ENCODE results near the gene APOBEC3B. TPM values are rescaled to one million over a fixed set of nuclear protein-coding genes. Genes with fewer than 3 reads are reported as not detected.

Gene APOBEC3B
- total and polyA plus RNA-seq, 9 of the 15 experiments (the other 6 are each of a cell fraction or from before 2014, with no cell fraction given): 5.9 to 166 (median 43.2) TPM

DNA sequence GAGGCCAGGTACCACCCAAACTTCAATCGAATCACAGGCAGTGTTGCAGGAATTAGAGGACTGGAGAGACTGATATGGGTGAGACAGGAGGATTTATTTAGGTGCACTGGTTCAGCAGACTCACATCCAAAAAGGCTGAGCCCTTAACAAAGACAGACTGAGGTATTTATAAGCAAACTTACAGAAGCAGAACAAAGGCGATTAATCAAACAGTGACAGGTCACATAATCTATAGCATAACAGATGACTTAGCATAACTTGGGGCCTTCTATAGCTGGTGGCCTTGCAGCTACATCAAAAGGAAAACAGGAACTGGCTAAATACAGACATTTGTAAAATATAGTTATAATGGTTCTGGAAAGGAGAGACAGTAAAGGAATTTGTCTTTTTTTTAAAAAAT, 2.1 kb downstream of the APOBEC3B start:
- Histone ChIP-seq H3K9me1 (ENCODE audit: control insufficient read depth, insufficient read depth, low read length) (no peaks in the 10 kb centered on the region), H3K9ac (ENCODE audit: insufficient read depth in 1 of 2, low read depth in 2 of 2, low read length in 2 of 2) (no peak overlapping the region), H2AFZ (ENCODE audit: low read depth, low read length) (no peak overlapping the region), H3K4me2 (ENCODE audit: insufficient read depth, low read length) (peak overlapping the region; percentile 8; the same call in 1 of the 2 replicates), H3K9me3 (replicated peaks; ENCODE audit: control insufficient read depth, insufficient read depth, low read depth, low read length) (peaks cover 9% of the 10 kb centered on the region), H4K20me1 (replicated peaks; ENCODE audit: control insufficient read depth, insufficient read depth, low read length) (no peaks in the 10 kb centered on the region), H3K4me1 (replicated peaks in 1 of 2; ENCODE audit: control insufficient read depth in 2 of 2, insufficient read depth in 2 of 2, low read length in 2 of 2) (peaks cover 7 to 26% of the 10 kb centered on the region in 2 experiments; a peak in 4 of 5 replicates), H3K27ac (ENCODE audit: extremely low read depth, low read depth, low read length) (peak overlapping the region; percentile 73; the same call in 2 of the 3 replicates), H3K27me3 (ENCODE audit: control insufficient read depth in 2 of 2, insufficient read depth in 2 of 2, low read length in 2 of 2) (no peaks in the 10 kb centered on the region), H3K4me3 (no peak overlapping the region), H3K36me3 (ENCODE audit: control insufficient read depth, insufficient read depth, low read length) (0 out of 3 replicates have a peak, but pooled peaks cover 3% of the 10 kb centered on the region), H3K79me2 (ENCODE audit: control insufficient read depth, insufficient read depth, low read length) (peaks cover 10% of the 10 kb centered on the region)
- intact Hi-C loops (cut with micrococcal nuclease) (no loop called here), in situ Hi-C loops (cut with MboI) (no loop called here)
- peak in 2 of 4 experiments; percentile 46 to 64 for DNase-seq (ENCODE audit: extremely low read depth in 1 of 4, low spot score in 3 of 4)
- WGBS (ENCODE audit: insufficient coverage, low coverage, missing lambda C conversion rate): 88% methylated on average over 1 of the region's 2 CpGs
- ChIA-PET POLR2A (interaction anchor here (1.0 kb wide), 1 partner anchor 55 kb away, joined by 3 read pairs; no protein-coding TSS in a partner anchor), CTCF (ENCODE audit: low intra/inter-chr PET ratio) (no interaction called here)
- FAIRE-seq: peak; percentile 77
- peak; percentile 24; the same call in 2 of the 3 replicates for ATAC-seq
- no TSS peak for BruUV-seq (replicated peaks)
- TF ChIP-seq, protein P1, sequence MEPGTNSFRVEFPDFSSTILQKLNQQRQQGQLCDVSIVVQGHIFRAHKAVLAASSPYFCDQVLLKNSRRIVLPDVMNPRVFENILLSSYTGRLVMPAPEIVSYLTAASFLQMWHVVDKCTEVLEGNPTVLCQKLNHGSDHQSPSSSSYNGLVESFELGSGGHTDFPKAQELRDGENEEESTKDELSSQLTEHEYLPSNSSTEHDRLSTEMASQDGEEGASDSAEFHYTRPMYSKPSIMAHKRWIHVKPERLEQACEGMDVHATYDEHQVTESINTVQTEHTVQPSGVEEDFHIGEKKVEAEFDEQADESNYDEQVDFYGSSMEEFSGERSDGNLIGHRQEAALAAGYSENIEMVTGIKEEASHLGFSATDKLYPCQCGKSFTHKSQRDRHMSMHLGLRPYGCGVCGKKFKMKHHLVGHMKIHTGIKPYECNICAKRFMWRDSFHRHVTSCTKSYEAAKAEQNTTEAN (CRISPR knock-in tag; IDR thresholded peaks at IDR 0.05): no peak
- no peak for TF ChIP-seq FOXA3 (CRISPR knock-in tag; conservative IDR thresholded peaks at IDR 0.05 in 1 of 2, IDR thresholded peaks at IDR 0.05 in 1 of 2)
- TF ChIP-seq CBX1 (IDR thresholded peaks at IDR 0.05; ENCODE audit: low read depth): 0 out of 2 replicates have a peak, but pooled peaks have one; percentile 42
- TF ChIP-seq ZNF780A (CRISPR knock-in tag; IDR thresholded peaks at IDR 0.05): no peak
- 0 out of 4 replicates have a peak, but pooled peaks of 1 of the 2 experiments have one; percentile 33 for TF ChIP-seq FOXK2 (conservative IDR thresholded peaks at IDR 0.05 in 1 of 2, IDR thresholded peaks at IDR 0.05 in 1 of 2; ENCODE audit: low read depth in 2 of 2)
- peak; percentile 93; the same call in 1 of the 2 replicates for TF ChIP-seq CBX5 (IDR thresholded peaks at IDR 0.05; ENCODE audit: borderline replicate concordance, low read depth)
- TF ChIP-seq DPF2 (IDR thresholded peaks at IDR 0.05): peak; percentile 62
- TF ChIP-seq ZNF512 (tag; IDR thresholded peaks at IDR 0.05): no peak
- no peak for TF ChIP-seq ZBTB2 (IDR thresholded peaks at IDR 0.05)
- TF ChIP-seq ZNF316 (IDR thresholded peaks at IDR 0.05): peak; percentile 94
- TF ChIP-seq, protein P2, sequence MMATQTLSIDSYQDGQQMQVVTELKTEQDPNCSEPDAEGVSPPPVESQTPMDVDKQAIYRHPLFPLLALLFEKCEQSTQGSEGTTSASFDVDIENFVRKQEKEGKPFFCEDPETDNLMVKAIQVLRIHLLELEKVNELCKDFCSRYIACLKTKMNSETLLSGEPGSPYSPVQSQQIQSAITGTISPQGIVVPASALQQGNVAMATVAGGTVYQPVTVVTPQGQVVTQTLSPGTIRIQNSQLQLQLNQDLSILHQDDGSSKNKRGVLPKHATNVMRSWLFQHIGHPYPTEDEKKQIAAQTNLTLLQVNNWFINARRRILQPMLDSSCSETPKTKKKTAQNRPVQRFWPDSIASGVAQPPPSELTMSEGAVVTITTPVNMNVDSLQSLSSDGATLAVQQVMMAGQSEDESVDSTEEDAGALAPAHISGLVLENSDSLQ (IDR thresholded peaks at IDR 0.05): peak; percentile 95
- peak; percentile 24 for TF ChIP-seq TAF9B (IDR thresholded peaks at IDR 0.05; ENCODE audit: partially characterized antibody)
- TF ChIP-seq MEIS2 (IDR thresholded peaks at IDR 0.05; ENCODE audit: partially characterized antibody): peak; percentile 99
- TF ChIP-seq GMEB1 (CRISPR knock-in tag; IDR thresholded peaks at IDR 0.05): no peak

All from K562 (cell line).